HPDE6-E6E7 (cell line): ENCODE results near the gene ATG10.
A peak's percentile ranks its signal among the peaks of the same experiment; 100 is the strongest.
"Not testable (repeated sequence)": the region's sequence is repeated elsewhere in the genome, so short reads cannot be mapped to it uniquely, and the experiment has no call there.

Source experiments
- DNase-seq: peaks from one replicate; pipeline ENCODE4 v3.0.0; 2011; ENCODE audit warnings: missing footprints; ENCODE audit errors: extremely low spot score

Gene ATG10

DNA sequence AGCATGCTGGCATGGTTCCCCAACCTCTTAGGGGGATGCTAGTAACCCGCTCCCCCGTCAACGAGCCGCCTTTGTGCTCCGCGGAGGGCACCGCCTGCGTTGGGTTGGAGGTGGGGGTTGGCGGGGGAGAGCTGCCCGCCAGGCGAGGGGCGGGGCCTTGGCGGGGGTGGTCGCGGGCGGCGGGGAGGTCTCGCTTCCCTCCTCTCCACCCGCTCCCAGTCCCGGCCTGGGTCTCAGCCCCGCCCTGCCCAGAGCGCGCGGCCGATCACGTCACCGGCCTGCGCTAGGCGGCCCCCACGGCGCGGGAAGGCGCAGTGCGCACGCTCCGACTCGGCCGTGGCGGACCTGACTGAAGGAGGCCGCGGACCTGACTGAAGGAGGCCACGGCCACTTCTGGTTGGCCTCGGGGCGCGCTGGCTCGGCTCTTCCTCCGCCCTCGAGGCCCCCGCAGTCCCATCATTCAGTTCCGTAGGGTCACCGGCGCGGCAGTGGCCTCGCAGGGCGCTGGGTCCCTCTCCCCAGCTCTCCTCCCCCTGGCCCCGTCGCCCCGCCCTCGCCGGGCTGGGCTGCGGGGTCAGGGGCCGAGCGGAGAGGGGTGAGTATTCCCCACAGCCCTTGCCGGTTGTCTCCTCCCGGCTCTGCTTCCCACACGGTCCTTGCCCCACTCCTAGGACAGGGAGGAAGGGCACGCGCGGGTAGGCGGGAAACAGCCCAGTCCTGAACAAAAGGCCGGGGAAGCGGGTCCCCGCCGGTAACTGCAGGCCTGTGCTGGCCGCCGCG is at the start of gene ATG10:
Gene ATG10, plus strand, starts transcription at position 312 of the 780 bp plus-strand sequence. CDS start 15,548 bp downstream, outside the sequence.
- DNase-seq: peak; percentile 84

DNA sequence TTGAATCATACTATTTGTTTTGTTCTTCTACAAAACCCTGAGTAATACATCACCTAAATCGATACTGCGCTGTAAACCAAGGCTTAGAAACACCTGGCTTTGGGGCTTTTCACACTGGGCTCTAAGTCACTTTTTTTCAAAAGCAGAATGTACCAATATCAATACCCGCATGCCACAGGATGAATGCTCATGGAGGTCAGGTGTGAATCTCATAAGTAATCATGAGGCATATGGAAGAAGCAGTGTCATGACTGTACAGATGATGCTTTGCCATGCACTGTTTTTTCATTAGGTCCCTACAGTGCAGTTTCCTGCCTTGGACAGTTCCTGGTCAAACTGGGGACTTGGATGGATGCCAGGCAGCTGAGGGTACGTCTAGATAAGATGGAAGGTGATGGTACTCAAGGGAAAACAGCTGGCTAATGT is 49.0 kb upstream of the ATG10 start:
- DNase-seq: no peak

GRCh38 chr5:81924442-81924841 is 47.4 kb upstream of the ATG10 start:
- DNase-seq: no peak

GRCh38 chr5:81925009-81925408 is 46.8 kb upstream of the ATG10 start:
- no peak for DNase-seq

- DNase-seq: no peak
Observed at GRCh38 chr5:81925981-81926380, 45.8 kb upstream of the ATG10 start.

DNA sequence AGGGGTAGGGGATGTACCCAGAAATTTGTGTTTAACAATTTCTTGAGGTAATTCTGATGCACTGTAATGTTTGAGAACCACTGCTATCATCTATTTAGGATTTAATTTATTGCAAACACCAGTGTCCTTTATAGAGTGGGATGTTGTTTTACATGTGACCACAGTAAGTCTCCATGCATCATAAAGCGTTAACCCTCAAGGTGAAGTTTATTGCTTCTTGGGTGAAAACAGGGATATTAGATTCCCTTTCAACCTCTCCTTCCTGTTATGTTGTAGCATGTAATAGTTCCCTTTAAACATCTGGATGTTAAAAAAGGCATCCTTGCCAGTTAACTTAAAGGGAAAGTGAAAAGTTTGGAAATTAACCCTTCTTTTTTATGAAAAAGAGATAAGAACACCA is 35.8 kb upstream of the ATG10 start:
- no peak for DNase-seq

- DNase-seq: no peak
Observed at GRCh38 chr5:81936750-81937149, 35.1 kb upstream of the ATG10 start.

- no peak for DNase-seq
Observed at GRCh38 chr5:81942746-81943145, 29.1 kb upstream of the ATG10 start.

- DNase-seq: no peak
Observed at GRCh38 chr5:81948349-81948748, 23.5 kb upstream of the ATG10 start.

DNA sequence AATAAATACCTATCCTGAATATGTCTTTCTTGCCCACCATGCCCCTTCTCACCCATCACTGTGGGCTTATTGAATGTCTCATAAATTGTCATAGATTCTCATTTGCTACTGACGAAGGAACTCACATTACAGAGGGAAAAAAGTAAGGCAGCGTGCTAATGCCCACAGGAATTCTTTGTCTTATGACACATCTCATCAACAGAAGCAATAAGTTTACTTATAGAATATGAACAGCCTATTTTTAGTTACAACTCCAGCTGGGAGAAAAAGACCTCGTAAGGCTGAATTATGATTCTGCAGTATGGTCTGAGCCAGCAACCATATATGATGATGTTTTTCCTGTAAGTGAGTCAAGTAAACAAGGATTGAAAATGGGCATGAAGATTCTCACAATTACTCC is 22.4 kb upstream of the ATG10 start:
- DNase-seq: no peak

DNA sequence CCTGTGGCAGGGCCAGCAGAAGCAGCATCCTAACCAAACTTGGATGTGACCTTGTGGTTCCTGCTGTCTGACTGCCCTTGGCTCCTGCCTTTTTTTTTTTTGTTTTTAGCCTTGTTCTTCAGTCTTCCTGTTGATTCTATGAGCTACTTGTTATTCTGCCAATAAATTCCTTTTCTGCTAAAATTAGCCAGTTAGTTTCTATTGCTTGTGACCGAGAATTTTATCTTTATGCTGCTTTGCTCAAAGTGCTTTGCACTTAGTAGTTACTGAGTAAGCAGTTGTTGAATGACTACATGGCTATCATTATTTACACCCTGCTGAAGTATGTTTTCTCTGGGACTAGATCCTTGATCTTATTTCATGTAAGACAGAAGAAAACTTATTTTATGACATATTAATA is 20.8 kb upstream of the ATG10 start:
- no peak for DNase-seq

GRCh38 chr5:81954796-81955195 is 17.0 kb upstream of the ATG10 start:
- not testable (repeated sequence) for DNase-seq

DNA sequence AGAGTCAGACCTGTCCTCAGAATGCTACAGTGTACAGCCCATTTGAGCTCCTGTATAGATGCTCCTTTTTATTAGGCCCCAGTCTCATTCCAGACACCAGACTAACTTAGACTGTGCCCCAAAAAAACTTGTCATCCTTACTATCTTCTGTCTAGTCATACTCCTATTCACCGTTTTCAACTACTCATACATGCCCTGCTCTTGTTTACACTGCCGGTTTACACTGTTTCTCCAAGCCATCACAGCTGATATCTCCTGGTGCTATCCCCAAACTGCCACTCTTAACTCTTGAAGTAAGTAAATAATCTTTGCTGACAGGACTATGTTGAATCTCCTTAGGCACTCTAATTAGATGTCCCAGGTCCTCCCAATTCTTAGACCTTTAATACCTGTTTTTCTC is 13.7 kb upstream of the ATG10 start:
- not testable (repeated sequence) for DNase-seq

- DNase-seq: no peak
Observed at GRCh38 chr5:81961651-81962440, 10.0 kb upstream of the ATG10 start.

GRCh38 chr5:81963544-81963943 is 8.3 kb upstream of the ATG10 start:
- no peak for DNase-seq

- DNase-seq: no peak
Observed at GRCh38 chr5:81965524-81965923, 6.3 kb upstream of the ATG10 start.

GRCh38 chr5:81969226-81969625 is 2.6 kb upstream of the ATG10 start:
- no peak for DNase-seq

GRCh38 chr5:81969912-81970311 is 1.9 kb upstream of the ATG10 start:
- DNase-seq: no peak

DNA sequence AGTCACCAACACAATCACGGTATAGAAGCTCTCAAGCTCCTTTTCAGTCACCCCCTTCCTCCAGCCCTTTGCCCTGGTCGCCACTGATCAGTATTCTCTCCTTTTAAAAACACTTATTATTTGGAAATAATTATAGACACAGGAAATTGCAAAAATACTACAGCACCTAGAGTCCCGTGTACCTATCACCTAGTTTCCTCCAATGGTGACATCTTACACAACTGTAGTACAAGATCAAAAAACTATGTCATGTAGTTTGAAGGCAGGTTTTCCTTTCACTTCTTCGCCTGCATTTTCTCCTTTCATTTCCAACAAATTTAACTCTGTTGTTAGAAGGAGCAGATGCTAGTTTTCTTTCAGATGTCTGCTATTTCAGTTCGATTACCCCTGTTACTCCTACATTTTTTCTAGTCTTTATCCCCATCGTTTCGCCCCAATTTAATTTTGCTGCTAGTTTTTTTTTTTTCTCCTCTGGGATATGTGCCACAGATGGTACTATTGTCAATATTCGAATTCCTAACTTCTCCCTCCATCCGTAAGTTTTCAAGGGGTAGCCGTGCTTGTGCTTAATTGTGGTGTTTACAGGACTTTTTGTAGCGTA is 612 bp upstream of the ATG10 start:
- DNase-seq: peak; percentile 16

DNA sequence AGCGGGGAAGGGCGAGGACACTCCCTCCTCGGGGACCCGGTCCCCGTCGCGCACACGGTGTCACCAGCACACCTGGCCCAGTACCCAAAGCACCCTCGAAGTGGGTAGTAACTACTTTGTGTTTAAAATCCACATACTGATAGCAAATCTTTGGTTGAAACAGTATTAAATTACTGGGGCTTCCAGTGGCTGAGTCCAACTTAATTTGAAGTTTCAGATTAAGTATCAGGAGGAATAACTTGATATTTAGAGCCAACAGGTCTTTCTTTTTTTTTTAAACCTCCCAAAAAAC is 615 bp downstream of the ATG10 start:
- no peak for DNase-seq

DNA sequence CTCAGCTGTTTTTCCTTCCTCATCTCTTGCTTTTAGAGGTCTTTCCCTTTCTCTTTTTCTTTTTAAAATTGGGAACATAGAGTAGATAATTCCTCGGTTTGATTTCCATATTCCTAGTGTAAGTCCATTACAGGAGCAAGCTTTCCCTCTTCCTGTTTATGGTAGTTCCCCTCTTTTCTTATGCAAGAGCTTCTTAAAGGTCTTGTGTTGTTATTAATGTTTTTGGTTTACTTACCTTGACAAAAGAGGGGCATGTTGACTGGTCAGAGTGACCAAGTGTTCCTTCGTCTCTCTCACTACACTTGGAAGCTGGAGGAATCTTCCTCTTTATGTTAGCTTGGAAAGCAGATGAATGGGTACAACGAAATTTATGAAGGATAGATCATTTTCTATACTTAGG is 8.3 kb downstream of the ATG10 start:
- no peak for DNase-seq

- DNase-seq: no peak
Observed at GRCh38 chr5:81980598-81981260, 8.9 kb downstream of the ATG10 start.
